ENCODE measurements around the gene CNTN5.

DNA sequence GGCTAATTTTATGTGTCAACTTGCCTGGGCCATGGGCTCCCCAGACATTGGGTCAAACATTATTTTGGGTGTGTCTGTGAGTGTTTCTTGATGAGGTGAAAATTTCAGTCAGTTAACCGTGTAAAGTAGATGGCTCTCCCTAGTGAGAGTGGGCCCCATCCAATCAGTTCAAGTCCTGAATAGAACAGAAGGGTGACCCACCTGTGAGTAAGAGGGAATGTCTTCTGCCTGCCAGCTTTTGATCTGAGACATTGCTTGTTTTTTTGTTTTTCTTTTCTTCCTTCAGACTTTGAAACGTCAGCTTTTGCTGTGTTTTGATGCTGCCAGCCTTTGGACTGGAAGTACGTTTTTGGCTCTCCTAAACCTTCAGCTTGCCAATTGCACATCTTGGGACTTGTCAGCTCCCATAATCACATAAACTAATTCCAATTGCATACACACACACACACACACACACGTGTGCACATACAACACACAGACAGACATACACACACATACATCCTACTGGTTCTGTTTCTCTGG, 300.1 kb downstream of the CNTN5 start:
- TF ChIP-seq CTCF (IDR thresholded peaks at IDR 0.05) (no peak), POLR2A (IDR thresholded peaks at IDR 0.05) (no peak)

Data from esophagus squamous epithelium (tissue), 4 donors.